A673 (cell line): ENCODE data around the gene PARD3.

Source experiments
- CTCF ChIP-seq: fragments of 300-800, 200-600 bp; sonication (generic); conservative IDR thresholded peaks from 2 replicates; pipeline ENCODE4 v1.5.1; 2017; ENCODE audit warnings: low read depth, mild to moderate bottlenecking, antibody characterized with exemption, low read length, moderate library complexity, mixed read lengths
- EZH2 ChIP-seq: fragments of 200-600 bp; sonication (generic); IDR thresholded peaks from 2 replicates; pipeline ENCODE4 v1.6.1; 2017; ENCODE audit warnings: borderline replicate concordance, low read depth, mild to moderate bottlenecking, mixed read lengths, antibody characterized with exemption, low read length; ENCODE audit not compliant: poor library complexity, severe bottlenecking

GRCh38 chr10:34748357-34748756, 66.7 kb downstream of the PARD3 start:
- TF ChIP-seq CTCF, result no peak
- TF ChIP-seq EZH2, result no peak
